T-helper 22 cell (primary cell): ENCODE measurements around the gene XPC.
A peak's percentile ranks its signal among the peaks of the same experiment; 100 is the strongest.
"Not testable (repeated sequence)": the region's sequence is repeated elsewhere in the genome, so short reads cannot be mapped to it uniquely, and the experiment has no call there.

Source experiments
- DNase-seq: peaks from one replicate; pipeline ENCODE4 v3.0.0-alpha.2; 2020; ENCODE audit warnings: low read depth

XPC gene

DNA sequence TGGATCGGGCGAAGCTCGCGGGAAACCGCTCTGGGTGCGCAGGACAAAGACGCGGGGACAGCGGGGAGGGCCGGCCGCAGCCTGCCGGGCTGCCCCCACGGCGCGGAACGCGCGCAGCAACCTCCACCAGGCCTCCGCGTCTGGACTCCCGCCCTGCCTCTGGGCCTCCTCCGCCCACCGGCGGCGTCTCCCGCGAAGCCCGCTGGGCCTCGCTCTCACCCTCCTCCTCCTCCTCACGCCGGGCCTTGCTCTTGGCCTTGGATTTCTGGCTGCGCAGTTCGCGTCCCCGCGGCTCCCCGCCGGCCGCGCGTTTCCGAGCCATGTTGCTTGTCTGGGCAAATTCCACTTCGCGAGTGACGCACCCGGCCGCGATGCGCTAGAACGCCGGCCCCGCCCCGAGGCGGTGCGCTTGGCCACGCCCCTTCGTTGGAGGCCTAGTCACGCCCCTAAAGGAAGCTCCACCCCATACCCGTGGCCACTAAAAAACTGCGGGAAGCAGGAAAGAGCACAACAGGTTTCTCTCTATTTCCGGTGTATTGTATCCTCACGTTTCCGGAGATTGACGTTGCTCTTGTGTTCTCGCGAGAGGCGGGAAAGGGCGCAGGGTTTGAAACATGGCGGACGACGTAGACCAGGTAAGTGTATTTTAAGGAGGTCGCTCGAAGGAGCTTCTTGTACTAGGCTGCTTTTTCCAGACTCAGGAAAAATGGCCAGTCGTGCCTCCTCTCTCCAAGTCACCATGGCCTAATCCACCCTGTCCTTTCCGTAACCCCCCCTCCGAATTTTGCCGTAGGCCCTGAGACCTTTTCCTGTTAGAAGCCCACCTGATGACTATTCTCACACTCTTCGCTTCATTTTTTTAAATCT lies at the start of gene XPC, which contains the start of gene LSM3:
XPC (minus strand) TSS at position 355 of the 867 bp plus-strand sequence; CDS start at position 322, 33 bp downstream.
LSM3 (plus strand) TSS at position 571 of the 867 bp plus-strand sequence; CDS start at position 615, 44 bp downstream.
- peak; percentile 94 for DNase-seq

- DNase-seq = no peak
These were observed 49.5 kb upstream of the XPC start for GRCh38 chr3:14227856-14228255.

- not testable (repeated sequence) for DNase-seq
These were observed 48.0 kb upstream of the XPC start for GRCh38 chr3:14226351-14226750.

GRCh38 chr3:14225421-14225820 lies 47.0 kb upstream of the XPC start:
- no peak for DNase-seq

GRCh38 chr3:14224895-14225294 lies 46.5 kb upstream of the XPC start:
- DNase-seq = no peak

- no peak for DNase-seq
These were observed 45.2 kb upstream of the XPC start for GRCh38 chr3:14223595-14223994.

DNA sequence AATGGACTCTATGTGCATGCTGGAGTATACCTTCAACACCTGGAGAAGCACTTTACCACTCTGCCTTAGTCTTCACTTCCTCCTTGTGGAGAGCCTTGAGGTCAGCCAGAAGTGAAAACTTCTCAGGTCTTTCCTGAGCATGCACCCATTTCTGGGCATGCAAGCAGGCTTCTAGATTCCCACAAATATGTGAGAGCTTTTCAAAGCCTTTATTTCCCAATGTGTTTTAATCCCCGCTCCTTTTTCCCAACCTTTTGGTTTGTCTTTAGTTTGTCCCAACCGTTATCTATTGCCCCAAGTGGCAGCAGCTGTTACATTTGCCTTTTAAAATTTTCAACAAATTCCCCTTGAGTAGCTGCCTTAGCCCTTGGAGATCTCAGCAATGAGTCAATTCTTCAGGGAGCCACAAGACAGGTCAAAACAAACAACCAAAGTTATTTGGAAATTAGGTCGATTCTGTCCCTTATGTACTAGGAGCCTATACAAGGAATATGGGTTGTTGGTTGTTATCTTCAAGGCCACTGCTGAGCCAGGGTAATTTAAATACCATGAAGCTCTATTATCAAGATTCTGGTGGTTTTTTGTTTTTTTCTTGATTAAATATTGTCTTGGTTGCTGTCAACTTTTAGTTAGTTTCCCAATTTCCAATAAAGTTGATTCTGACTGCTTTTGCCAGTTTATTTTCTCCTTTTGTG lies 44.6 kb upstream of the XPC start:
- DNase-seq = no peak

- DNase-seq = no peak
These were observed 44.1 kb upstream of the XPC start for GRCh38 chr3:14222457-14222856.

DNA sequence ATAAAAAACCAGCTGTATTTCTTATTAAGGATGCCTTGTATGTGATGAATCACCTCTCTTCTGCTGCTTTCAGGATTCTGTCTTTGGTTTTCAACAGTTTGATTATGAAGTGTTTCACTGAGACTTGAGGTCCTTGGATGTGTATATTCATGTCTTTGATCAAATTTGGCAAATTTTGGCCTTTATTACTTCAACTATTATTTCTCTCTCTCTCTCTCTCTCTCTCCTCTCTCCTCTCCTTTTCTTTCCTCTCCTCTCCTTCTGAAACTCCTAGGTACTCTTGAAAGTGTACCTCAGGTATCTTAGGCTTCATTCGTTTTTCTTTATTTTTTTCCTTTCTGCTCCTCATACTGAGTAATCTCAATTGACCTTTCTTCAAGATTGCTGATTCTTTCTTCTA lies 43.5 kb upstream of the XPC start:
- DNase-seq = no peak

- no peak for DNase-seq
These were observed 42.5 kb upstream of the XPC start for GRCh38 chr3:14220933-14221332.

DNA sequence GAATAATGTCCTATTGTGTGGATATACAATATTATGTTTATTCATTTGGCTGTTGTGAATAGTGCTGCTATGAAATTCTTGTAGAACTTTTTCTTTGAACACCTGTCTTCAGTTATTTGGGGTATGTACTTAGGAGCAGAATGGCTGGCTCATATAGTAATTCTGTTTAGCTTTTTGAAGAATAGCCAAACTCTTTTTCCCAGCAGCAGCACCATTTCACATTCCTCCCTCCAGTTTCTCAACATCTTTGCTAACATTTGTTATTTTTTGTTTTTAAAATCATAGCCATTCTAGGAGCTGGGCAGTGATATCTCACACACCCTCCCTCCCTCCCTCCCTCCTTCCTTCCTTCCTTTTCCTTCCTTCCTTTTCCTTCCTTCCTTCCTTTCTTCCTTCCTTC lies 40.0 kb upstream of the XPC start:
- no peak for DNase-seq

- peak; percentile 48 for DNase-seq
These were observed 38.1 kb upstream of the XPC start for GRCh38 chr3:14216257-14217048.

- no peak for DNase-seq
These were observed 36.4 kb upstream of the XPC start for GRCh38 chr3:14214764-14215163.

- no peak for DNase-seq
These were observed 34.8 kb upstream of the XPC start for GRCh38 chr3:14213066-14213774.

- no peak for DNase-seq
These were observed 33.6 kb upstream of the XPC start for GRCh38 chr3:14212032-14212431.

- no peak for DNase-seq
These were observed 33.2 kb upstream of the XPC start for GRCh38 chr3:14211621-14212020.

GRCh38 chr3:14210843-14211594 lies 32.6 kb upstream of the XPC start:
- no peak for DNase-seq

GRCh38 chr3:14210290-14210688 lies 31.9 kb upstream of the XPC start:
- no peak for DNase-seq

DNA sequence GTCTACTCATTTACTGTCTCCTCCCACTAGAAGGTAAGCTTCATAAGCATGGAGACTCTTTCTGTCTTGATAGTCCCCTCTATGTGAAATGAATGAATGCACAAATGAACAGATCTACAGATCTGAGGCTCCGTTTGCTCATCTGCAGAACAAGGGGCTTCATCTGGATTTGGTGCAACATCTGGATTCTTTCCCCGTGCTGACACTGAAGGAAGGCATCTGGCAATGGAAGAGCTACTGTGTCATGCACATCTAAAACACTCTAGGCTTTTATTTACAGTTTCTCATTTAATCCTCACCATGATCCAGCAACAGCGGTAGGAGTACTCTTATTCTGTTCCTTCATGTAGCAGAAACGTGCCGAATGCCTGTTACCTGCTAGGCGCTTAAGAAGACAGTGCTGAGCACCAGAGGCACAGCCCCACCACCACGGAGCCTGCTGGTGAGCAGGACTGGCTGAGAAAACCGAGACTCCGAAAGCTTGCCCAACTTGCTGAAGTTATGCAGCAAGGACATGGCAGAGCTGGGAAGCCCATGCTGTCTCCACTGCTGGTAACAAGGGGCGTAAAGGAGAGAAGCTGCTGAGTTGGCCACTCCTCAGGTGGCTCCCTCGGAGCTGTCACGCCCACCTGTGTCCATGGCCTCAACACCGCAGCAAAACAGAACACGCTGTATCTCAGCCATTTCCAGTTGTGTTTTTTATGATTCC lies 31.3 kb upstream of the XPC start:
- DNase-seq = no peak

DNA sequence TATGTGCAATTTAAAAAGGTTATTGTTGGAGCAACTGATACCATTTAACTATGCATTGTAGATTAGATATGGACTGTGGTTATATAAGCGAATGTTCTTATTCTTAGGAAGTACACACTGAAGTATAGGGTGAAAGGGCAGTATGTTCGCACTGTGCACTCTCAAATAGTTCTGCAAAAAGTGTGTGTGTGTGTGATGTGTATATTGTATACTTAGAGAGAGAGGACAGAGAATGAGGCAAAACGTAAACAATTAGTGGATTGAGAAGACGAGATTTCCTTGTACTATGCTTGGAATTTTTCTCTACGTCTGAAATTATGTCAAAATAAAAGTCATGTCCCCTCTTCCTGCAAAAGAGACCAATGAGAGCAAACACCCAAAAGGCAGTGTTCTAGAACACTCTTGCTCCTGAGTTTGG lies 30.6 kb upstream of the XPC start:
- DNase-seq = no peak
